GM13977 (cell line): ENCODE measurements around the gene NPAS3.

Experiments used
- DNase-seq: peaks from one replicate; pipeline ENCODE4 v3.0.0; 2012; ENCODE audit warnings: low spot score
- in situ Hi-C: fragments of 300-500 bp; cut with MboI; formaldehyde crosslinking; loops from one replicate; pipeline ENCODE4 v1.12.0; 2022; ENCODE audit warnings: low sequenced_read_pairs, low pct_unique_long_range_greater_than_20kb, mixed read lengths, inconsistent platforms; ENCODE audit not compliant: unreplicated experiment
- TF ChIP-seq, protein P1 (sequence below): IDR thresholded peaks from 2 replicates; pipeline ENCODE4 v1.5.1; 2012; ENCODE audit warnings: mild to moderate bottlenecking, control low read depth; ENCODE audit not compliant: insufficient read depth; ENCODE audit errors: extremely low read depth, missing control alignments

Gene NPAS3

DNA sequence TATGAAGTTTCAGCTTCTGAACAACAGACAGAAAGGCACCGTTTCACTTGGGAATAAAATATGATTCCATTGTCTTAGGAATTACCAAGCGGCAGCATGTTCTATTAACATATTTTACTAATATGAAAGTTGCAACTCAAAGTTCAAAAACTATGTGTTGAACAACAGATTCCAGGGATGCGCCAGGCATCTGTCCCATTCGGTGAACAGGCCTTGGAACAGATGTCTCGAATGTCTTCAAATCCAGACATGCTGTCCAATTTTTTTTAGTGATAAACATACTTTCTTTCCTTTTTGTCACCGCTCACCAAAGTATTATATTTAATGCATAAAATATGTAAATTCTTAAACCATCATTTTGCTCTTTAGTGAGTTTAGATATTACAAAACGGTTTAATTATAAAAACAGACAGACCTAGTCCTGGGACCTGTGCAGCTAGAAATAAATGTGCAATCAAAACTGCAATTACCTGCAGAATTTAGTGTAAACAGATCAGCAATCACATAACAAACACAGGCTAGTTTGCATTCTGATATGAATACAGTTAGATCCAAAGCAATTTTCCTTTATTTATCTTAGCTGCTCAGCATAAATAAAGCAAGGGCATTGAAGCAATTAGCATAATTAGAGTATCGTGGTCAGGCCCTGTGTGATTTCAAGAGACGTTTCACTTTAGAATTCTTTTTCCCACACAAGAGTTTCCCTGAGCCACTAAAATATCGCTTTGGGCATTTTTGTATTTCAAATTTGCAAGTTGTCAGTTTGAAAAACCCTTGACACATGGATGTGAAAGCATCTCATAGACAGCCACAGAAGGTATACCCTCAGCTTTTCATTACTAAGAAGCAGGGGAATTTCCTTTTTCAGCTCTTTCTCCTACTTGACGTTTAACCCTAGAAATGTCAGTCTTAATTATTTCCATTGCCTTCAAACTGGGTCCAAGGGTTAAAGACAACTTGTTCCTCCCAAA lies 591.4 kb downstream of the NPAS3 start:
- TF ChIP-seq, protein P1, sequence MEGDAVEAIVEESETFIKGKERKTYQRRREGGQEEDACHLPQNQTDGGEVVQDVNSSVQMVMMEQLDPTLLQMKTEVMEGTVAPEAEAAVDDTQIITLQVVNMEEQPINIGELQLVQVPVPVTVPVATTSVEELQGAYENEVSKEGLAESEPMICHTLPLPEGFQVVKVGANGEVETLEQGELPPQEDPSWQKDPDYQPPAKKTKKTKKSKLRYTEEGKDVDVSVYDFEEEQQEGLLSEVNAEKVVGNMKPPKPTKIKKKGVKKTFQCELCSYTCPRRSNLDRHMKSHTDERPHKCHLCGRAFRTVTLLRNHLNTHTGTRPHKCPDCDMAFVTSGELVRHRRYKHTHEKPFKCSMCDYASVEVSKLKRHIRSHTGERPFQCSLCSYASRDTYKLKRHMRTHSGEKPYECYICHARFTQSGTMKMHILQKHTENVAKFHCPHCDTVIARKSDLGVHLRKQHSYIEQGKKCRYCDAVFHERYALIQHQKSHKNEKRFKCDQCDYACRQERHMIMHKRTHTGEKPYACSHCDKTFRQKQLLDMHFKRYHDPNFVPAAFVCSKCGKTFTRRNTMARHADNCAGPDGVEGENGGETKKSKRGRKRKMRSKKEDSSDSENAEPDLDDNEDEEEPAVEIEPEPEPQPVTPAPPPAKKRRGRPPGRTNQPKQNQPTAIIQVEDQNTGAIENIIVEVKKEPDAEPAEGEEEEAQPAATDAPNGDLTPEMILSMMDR: no peak
- no peak for DNase-seq
- in situ Hi-C loops: no loop called here

DNA sequence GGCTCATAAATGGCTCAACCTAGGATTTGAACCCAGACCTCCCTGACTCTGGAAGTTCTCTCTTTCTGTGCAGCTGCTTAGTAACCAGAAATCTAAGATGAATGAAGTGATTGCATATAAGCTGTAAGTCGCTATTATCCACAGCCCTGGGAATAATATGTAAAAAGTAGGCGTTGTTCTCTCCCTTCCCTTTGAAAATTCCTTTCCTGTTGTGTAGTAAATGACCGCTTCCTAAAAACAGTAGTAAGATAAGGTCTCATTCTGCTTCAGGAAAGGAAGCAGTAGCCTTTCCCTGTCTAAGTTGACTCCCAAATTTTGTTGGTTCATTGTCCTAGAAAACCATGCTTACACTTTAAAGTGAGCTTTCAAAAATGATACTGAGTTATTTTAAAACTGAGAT lies 593.9 kb downstream of the NPAS3 start:
- TF ChIP-seq, protein P1: no peak
- DNase-seq: no peak
- in situ Hi-C loops: no loop called here

- no peak for DNase-seq
- TF ChIP-seq, protein P1: no peak
- in situ Hi-C loops: no loop called here
Observed at GRCh38 chr14:33534104-33534503, 595.4 kb downstream of the NPAS3 start.

DNA sequence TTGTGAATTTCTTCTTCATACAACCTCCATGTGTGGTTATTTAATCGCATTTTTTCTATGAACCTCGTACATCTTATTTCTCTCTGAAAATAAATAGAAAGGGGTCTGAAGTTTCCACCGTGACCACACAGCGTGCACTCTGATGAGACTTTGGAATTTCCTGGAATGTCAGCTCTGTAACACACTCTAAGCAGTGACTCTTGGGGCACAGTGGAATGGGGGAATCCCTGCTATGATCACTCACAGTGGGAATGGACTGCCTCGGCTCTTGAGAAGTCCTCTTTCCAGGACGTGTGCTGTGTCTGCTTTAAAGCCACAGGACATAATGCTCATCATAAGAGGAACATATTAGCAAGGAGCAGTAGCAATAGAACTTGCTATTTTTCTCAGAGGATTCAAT lies 596.0 kb downstream of the NPAS3 start:
- in situ Hi-C loops: no loop called here
- TF ChIP-seq, protein P1: no peak
- no peak for DNase-seq

DNA sequence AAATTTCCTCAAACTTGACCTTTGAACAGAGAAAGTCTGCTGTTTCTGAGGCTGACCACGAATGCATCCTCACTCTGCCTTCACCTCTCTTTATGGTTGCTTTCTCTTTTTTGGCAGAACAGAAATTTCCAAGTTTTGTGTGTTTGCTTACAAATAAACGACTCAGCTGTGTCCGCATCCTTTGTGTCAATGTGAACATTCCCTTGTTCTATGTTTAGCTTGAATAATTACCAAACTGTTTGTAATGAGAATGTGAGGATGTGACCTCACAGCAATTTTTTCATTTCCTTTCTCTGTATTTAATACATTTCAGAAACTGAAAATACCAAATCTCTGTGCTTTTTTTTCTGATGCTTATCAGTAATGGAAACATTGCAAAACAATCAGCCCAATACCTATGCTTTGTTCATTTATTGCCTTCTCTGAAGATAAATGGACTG lies 601.3 kb downstream of the NPAS3 start:
- TF ChIP-seq, protein P1: no peak
- in situ Hi-C loops: no loop called here
- DNase-seq: no peak

DNA sequence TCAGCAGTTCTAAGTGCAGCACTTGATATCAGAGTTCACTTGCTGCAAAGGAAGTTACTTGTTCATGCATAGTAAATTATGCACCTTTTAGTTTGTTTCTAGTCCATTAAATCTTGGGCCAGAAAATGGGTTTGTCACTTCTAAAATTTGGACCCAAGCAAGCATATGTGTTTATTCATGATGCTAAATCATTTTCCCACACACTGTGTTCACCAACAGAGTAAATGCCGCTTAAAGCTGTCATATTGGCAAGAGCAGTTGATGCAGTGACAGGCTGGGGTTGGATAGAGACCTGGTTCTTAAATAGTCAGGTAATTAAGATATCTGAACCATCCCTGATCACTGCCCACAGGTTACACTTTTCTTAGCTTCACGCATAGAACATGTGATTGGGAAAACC lies 602.5 kb downstream of the NPAS3 start:
- no peak for DNase-seq
- TF ChIP-seq, protein P1: no peak
- in situ Hi-C loops: no loop called here
